Hepatocyte (in vitro differentiated cells): ENCODE results near the gene SCAF4. TPM values are rescaled to one million over a fixed set of nuclear protein-coding genes. Genes with fewer than 3 reads are reported as not detected.
"Not testable (repeated sequence)": the region's sequence is repeated elsewhere in the genome, so short reads cannot be mapped to it uniquely, and the experiment has no call there.

Source experiments
- DNase-seq: peaks from one replicate; pipeline ENCODE4 v3.0.0-alpha.2; 2016; ENCODE audit warnings: low spot score
- H2AFZ ChIP-seq: fragments of 200-600 bp; sonication (generic); 2 replicates; pipeline ENCODE4 v1.6.0; 2016; ENCODE audit warnings: antibody characterized with exemption, mild to moderate bottlenecking
- H3K27ac ChIP-seq: fragments of 200-600 bp; sonication (generic); 2 replicates; pipeline ENCODE4 v1.5.1; 2016; ENCODE audit warnings: mild to moderate bottlenecking
- H3K27me3 ChIP-seq: fragments of 200-600 bp; sonication (generic); 2 replicates; pipeline ENCODE4 v1.6.1; 2016
- H3K36me3 ChIP-seq: fragments of 200-600 bp; sonication (generic); replicated peaks from 2 replicates; pipeline ENCODE4 v1.5.1; 2016; ENCODE audit warnings: low read depth; ENCODE audit not compliant: insufficient read depth
- H3K4me1 ChIP-seq: fragments of 200-600 bp; sonication (generic); 2 replicates; pipeline ENCODE4 v1.5.1; 2016; ENCODE audit warnings: mild to moderate bottlenecking, moderate library complexity; ENCODE audit not compliant: insufficient read depth
- H3K4me2 ChIP-seq: fragments of 200-600 bp; sonication (generic); 2 replicates; pipeline ENCODE4 v1.6.0; 2016
- H3K4me3 ChIP-seq: fragments of 200-600 bp; sonication (generic); 2 replicates; pipeline ENCODE4 v1.5.1; 2016; ENCODE audit warnings: mild to moderate bottlenecking
- H3K79me2 ChIP-seq: fragments of 200-600 bp; sonication (generic); 2 replicates; pipeline ENCODE4 v1.6.0; 2017; ENCODE audit warnings: mild to moderate bottlenecking
- H3K9me2 ChIP-seq: fragments of 200-600 bp; sonication (generic); replicated peaks from 2 replicates; pipeline ENCODE4 v1.6.0; 2017; ENCODE audit warnings: mild to moderate bottlenecking; ENCODE audit not compliant: insufficient read depth
- H3K9me3 ChIP-seq: fragments of 200-600 bp; sonication (generic); 2 replicates; pipeline ENCODE4 v1.5.1; 2016; ENCODE audit warnings: low read depth, mild to moderate bottlenecking
- H4K20me1 ChIP-seq: fragments of 200-600 bp; sonication (generic); 2 replicates; pipeline ENCODE4 v1.6.0; 2016; ENCODE audit warnings: mild to moderate bottlenecking; ENCODE audit not compliant: insufficient read depth, poor library complexity, severe bottlenecking
- CTCF ChIP-seq: fragments of 200-600 bp; sonication (generic); IDR thresholded peaks from 2 replicates; pipeline ENCODE4 v1.5.1; 2016; ENCODE audit warnings: antibody characterized with exemption, mild to moderate bottlenecking; ENCODE audit not compliant: poor library complexity
- EZH2 ChIP-seq: fragments of 200-600 bp; sonication (generic); IDR thresholded peaks from 2 replicates; pipeline ENCODE4 v1.6.1; 2016; ENCODE audit warnings: antibody characterized with exemption, mild to moderate bottlenecking, borderline replicate concordance
- EZH2phosphoT487 ChIP-seq: fragments of 200-600 bp; sonication (generic); IDR thresholded peaks from one replicate; pipeline ENCODE4 v1.6.1; 2018; ENCODE audit warnings: antibody characterized with exemption, mild to moderate bottlenecking, low read depth, moderate library complexity; ENCODE audit not compliant: unreplicated experiment, severe bottlenecking
- WGBS: methylation state at CpG from one replicate; pipeline ENCODE4 v1.1.6; 2016; ENCODE audit warnings: low lambda C conversion rate; ENCODE audit errors: missing lambda C conversion rate; 5-methylcytosine and 5-hydroxymethylcytosine counted together
- polyA plus RNA-seq: library from polyadenylated mRNA; unstranded; fragments of >200 nt; fragmentation: Nextera tagmentation; extraction: Ambion mirVana; gene quantifications from 2 replicates; pipeline ENCODE4 v1.2.1, GENCODE V29; 2016
- total RNA-seq: library from RNA; depleted of rRNA; stranded (reverse); fragments of >200 nt; gene quantifications from 2 replicates; pipeline ENCODE4 v1.2.3, GENCODE V29; 2014

Gene SCAF4
- total and polyA plus RNA-seq, 2 experiments from 2014 or later, result 18.7 to 33.1 TPM

DNA sequence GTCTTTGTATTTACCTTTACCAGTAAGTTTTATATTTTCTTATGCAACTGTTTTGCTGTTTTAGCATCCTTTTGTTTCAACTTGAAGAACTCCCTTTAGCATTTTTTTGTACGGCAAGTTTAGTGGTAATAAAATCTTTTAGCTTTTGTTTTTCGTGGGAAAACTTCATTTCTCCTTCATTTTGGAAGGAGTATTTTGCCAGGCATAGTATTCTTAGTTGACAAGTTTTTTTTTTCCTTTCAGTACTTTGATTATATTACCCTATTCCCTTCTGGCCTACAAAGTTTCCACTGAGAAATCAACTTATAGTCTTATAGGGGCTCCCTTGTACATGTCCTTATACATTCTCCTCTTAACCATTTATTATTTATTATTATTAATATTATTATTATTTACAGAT, 95.0 kb downstream of the SCAF4 start:
- no peaks in the 10 kb centered on the region for H3K4me1 ChIP-seq
- H4K20me1 ChIP-seq, result no peaks in the 10 kb centered on the region
- no peaks in the 10 kb centered on the region for H3K9me3 ChIP-seq
- no peaks in the 10 kb centered on the region for H3K9me2 ChIP-seq
- no peaks in the 10 kb centered on the region for H3K27me3 ChIP-seq
- H3K27ac ChIP-seq, result no peak overlapping the region
- no peaks in the 10 kb centered on the region for H3K36me3 ChIP-seq
- WGBS, result 77% methylated on average over 2 of the region's 2 CpGs
- no peak for DNase-seq
- no peak overlapping the region for H3K4me2 ChIP-seq
- H3K79me2 ChIP-seq, result no peaks in the 10 kb centered on the region
- H3K4me3 ChIP-seq, result no peak overlapping the region
- H2AFZ ChIP-seq, result no peak overlapping the region
- TF ChIP-seq EZH2 (no peak), EZH2phosphoT487 (no peak), CTCF (no peak)

GRCh38 chr21:31634993-31635392, 96.9 kb downstream of the SCAF4 start:
- no peak for TF ChIP-seq EZH2
- TF ChIP-seq CTCF, result no peak
- TF ChIP-seq EZH2phosphoT487, result no peak
- Histone ChIP-seq H3K4me3 (no peak overlapping the region), H4K20me1 (no peaks in the 10 kb centered on the region), H3K4me2 (no peak overlapping the region), H3K27ac (no peak overlapping the region), H3K27me3 (no peaks in the 10 kb centered on the region), H3K4me1 (no peaks in the 10 kb centered on the region), H3K9me2 (no peaks in the 10 kb centered on the region), H3K79me2 (no peaks in the 10 kb centered on the region), H3K36me3 (no peaks in the 10 kb centered on the region), H3K9me3 (no peaks in the 10 kb centered on the region), H2AFZ (no peak overlapping the region)
- DNase-seq, result no peak
- 92% methylated on average over 3 of the region's 3 CpGs for WGBS

- H3K79me2 ChIP-seq, H3K4me3 ChIP-seq: not testable (repeated sequence)
- 97% methylated on average over 6 of the region's 6 CpGs for WGBS
Measured at GRCh38 chr21:31631881-31632280, 100.0 kb downstream of the SCAF4 start.

DNA sequence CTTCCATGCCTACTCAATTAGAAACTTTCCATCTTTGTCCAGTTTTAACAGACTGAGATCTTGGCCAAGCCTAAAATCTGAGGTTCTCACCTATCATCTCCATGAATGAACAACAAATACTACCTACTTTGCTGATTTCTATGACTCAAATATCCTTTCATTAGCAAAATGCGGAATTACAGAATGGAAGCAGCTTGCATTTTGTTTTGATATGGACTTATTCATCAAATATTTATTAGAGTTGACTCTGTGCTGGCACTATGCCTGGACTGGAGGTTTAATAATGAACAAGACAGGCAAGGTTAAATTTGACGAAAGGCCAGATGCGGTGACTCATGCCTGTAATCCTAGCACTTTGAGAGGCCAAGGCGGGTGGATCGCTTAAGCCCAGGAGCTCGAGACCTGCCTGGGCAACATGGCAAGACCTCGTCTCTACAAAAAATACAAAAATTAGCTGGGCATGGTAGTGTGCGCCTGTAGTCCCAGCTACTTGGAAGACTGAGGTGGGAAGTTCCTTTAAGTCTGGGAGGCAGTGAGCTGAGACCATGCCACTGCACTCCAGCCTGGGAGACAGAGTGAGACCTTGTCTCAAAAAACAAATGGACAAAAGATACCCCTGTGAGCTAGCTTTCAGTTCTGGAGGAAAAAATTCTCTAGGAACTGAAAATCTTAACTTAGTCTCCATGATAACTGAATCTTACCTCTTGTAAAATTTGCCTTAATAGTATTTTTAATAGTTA, 101.8 kb downstream of the SCAF4 start:
- Histone ChIP-seq H3K36me3 (no peaks in the 10 kb centered on the region), H4K20me1 (no peaks in the 10 kb centered on the region), H3K4me2 (no peak overlapping the region), H3K9me2 (no peaks in the 10 kb centered on the region), H3K4me1 (no peaks in the 10 kb centered on the region), H3K27ac (no peak overlapping the region), H2AFZ (no peak overlapping the region), H3K79me2 (no peaks in the 10 kb centered on the region), H3K4me3 (no peak overlapping the region), H3K9me3 (no peaks in the 10 kb centered on the region), H3K27me3 (no peaks in the 10 kb centered on the region)
- DNase-seq, result peak; percentile 33
- TF ChIP-seq EZH2 (no peak), EZH2phosphoT487 (no peak), CTCF (no peak)
- 60% methylated on average over 8 of the region's 8 CpGs for WGBS

More at GRCh38 chr21:31631881-31632280, 100.0 kb downstream of the SCAF4 start:
- not testable (repeated sequence) for H3K9me2 ChIP-seq, H3K27me3 ChIP-seq, H2AFZ ChIP-seq, H4K20me1 ChIP-seq, H3K27ac ChIP-seq, DNase-seq, H3K36me3 ChIP-seq, H3K4me2 ChIP-seq, H3K9me3 ChIP-seq, H3K4me1 ChIP-seq
